GM18867 (cell line): ENCODE measurements around the gene PUS7.
"Not testable (repeated sequence)": the region's sequence is repeated elsewhere in the genome, so short reads cannot be mapped to it uniquely, and the experiment has no call there.

Source experiments
- ATAC-seq: cut with Tn5 transposase; IDR thresholded peaks from one replicate; pipeline ENCODE4 v1.9.1; 2021; ENCODE audit warnings: mild to moderate bottlenecking, moderate library complexity; ENCODE audit not compliant: unreplicated experiment

The PUS7 gene

DNA sequence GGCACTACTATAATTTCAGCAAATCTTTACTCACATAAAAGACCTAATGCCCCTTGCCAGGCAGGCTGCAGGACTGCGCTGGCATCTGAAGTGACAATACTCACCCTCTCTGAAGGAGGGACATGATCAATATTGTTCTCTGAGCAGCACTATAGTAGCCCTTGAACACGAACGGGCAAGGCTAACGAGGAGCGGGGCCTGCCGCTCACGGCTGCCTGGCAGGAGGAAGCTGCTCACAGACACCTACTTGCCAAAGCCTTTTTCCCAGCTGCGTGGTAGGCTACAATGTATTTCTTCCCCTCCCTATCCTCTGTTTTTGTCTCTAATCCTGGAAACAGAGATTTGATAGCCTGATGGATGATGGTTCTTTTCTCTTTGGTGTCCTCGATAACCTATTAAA lies 19.9 kb downstream of the PUS7 start:
- ATAC-seq, result no peak

DNA sequence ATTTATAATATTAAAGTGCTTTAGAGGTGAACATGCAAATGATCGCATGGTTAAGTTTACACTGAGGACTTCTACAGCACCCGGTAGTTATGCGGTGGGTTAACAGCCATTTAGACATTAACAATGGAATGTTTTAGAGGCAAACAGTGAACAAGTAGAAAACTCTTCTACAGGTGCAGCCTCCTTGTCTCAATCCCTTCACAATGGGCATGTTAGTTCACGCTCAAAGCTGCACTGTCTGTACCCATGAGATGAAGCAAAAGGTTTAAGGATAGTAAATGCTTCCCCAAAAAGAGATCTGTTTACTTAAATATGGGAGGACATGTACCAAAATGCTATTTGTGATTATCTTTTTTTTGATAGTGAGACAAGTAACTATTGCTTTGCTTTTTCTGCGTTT lies 25.1 kb downstream of the PUS7 start:
- ATAC-seq, result no peak

DNA sequence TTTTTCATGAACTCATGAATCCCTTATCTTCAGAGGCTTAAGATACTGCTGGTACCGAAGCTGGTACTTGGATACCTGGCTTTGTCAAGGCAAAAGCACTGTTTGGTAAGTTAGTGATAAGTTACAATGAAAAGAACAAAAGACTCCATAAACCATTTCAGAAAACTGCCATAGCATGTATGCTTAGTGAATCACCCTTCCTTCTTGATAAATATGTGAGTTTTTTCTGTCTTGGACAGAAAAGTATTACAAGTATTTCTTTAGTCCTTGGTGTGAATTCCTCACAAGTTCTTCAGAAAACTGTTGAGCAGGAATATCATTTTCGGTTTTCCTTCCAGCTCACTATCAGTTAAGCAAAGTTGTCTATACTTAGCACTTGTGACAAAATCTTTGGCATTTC lies 25.6 kb downstream of the PUS7 start:
- ATAC-seq, result no peak

DNA sequence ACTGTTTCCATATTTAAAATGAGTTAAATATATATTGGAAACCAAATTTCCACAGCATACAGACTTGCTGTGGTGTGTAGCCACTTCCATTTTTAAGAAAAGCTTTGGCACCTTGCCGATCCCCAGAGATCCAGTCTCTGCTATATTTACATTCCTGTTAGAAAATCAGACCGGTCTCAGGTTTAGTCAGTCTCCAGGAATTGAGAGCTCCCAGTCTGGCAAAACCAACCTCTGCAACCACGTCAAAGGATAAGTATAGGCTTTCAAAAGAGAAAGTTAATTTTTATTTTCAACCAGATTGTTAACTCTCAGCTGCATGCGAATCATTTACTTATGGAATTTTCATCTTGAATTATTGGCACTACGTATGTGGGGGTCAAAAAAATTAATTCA lies 28.2 kb downstream of the PUS7 start:
- no peak for ATAC-seq

DNA sequence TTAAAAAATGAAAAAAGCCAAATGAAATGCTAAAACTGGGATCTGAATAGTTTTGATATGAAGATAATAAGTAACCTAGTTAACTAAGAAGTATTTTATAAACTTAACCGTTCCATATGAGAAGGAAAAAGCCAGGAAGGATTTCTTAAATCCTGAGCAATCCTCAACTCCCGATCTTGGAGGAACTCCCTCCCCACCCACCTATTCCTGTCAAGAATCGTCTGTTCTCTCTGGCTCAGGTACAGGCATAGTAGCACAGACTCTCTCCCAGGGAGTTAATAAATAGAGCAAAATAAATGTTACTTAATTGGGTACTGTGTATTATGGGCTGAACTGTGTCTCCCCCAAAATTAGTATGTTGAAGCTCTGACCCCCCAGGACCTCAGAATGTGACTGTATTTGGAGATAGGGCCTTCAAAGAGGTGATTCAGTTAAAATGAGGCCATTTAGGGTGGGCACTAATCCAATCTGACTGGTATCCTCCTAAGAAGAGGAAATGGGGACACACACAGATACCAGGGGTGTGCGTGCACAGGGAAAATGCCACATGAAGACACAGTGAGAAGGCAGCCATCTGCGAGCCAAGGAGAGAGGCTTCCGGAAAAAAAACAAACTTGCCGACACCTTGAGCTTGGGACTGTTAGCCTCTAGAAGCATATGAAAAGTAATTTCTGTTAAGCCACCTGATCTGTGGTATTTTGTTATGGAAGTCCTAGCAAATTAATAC lies 28.7 kb downstream of the PUS7 start:
- no peak for ATAC-seq

DNA sequence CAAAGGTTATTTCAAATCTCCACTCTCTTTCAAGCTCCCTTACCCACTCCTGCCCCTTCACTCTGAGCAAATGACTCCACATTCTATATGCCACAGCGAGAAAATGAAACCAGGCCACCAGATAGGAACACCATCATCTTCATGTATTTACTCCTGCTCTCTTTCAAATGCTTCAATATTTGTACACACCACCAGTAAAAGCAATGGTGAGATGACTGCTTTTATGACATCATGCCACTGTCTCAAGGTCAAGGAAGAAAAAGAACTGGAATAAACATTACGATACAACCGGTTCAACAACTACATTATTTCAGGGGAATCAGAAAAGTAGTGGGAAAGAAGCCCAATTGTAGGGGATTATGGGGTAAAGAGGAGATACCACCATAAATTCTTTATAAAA lies 32.7 kb downstream of the PUS7 start:
- ATAC-seq, result no peak

DNA sequence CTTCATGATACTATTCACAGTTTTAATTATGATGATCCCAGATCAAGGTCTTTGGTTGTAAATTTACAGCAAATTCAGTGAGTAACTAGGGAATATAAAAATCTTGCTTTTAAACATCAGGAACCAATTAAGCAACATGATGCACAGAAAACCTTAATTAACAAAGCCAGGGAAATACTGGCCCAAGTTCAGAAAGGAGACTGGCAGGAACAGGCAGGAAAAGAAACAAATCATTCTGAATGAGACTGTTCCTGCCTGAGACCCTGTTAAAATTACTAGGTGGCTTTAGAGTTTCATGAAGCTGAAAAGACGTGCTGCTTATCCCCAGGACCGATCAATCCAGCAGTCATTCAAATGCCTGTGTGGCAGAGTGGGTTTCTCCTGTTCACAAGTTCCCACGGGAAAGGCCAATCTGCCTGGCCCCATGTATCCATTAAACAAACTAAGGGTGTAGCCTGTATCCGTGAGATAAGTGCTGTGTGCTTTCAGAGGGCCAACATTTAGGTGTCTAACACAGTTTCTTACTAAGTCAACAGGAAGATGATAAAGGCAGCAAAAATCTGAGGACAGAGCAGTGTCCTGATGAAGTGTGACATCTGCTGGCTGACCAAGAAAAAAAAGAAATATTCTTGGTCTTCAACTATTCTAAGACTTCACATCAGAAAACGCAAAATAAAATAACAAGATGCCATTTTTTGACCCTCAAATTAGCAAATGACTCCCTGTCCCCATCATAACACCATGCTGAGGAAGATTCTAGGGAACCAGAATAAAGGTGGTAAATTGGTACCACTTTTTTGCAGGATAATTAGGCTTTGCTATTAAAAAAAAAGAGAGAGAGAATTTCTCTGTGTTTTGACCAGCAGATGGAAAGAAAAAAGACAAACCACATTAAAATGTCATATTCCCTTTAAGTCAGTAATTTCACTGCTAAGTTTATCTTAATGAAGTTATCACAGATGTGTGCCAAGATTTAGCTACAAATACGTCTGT lies 34.2 kb downstream of the PUS7 start:
- ATAC-seq, result no peak

DNA sequence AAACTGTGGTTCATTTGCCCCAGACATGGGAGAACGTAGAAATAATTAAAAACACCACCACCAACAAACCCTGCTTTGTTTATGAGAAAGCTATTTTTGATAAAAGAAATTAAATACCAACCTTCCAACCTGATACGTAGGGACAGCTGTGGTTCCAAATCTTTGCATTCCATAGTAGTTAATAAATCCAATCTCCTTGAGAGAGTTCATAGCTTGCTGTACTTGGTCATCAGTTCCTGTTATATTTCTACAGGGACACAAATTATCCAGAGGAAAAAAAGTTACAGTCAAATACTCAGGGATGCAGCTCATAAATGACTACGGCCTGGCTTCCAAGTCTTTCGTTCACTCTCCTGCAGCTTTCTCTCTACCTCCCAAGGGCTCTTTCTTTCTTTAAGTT lies 41.1 kb downstream of the PUS7 start:
- no peak for ATAC-seq

DNA sequence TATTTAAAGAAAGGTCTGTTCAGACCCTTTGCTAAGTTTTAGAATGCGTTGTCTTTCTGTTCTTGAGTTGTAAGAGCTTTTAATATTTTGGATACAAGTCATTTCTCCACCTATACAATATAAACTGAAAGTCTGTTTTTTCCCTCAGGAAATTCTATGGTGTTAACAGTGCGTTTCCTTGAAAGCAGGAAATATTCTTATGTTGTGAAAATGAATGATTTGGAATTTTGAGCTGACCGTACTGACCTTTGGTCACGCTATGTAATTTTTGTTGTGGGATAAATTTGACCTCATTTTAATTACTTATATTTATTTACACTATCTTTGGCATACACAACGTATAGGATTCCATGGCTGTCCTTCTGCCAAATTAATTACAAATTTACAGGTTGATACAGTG lies 43.5 kb downstream of the PUS7 start:
- ATAC-seq, result no peak

DNA sequence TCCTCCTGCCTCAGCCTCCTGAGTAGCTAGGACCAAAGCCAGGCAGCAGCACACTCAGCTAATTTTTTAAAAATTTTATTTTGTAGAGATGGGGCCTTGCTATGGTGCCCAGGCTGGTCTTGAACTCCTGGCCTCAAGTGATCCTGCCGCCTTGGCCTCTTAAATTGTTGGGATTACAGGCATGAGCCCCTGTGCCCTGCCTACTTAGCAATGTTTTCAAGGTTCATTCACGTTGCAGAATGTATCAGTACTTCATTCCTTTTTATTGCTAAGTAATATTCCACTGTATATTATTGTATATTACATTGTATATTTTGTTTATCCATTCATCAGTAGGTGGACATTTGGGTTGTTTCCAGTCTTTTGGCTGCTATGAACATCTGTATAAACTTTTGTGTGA lies 44.2 kb downstream of the PUS7 start:
- no peak for ATAC-seq

DNA sequence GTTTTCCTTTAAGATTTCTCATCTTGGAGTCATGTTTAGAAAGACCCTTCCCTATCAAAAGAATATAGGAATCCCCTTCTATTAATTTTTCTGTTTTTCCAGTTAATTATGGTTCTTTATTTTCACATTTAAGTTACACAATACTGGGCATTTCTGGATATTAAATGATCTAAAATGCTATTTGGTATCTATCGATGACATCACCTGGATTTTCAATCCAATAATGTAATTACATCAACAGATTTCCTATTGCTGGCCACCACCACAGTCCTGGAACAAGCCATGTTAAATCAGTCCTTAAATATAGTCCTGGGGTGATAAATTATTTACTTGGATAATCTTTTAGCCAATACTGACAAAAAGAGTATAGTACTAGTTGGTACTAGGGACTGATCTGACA lies 48.0 kb downstream of the PUS7 start:
- ATAC-seq, result no peak

DNA sequence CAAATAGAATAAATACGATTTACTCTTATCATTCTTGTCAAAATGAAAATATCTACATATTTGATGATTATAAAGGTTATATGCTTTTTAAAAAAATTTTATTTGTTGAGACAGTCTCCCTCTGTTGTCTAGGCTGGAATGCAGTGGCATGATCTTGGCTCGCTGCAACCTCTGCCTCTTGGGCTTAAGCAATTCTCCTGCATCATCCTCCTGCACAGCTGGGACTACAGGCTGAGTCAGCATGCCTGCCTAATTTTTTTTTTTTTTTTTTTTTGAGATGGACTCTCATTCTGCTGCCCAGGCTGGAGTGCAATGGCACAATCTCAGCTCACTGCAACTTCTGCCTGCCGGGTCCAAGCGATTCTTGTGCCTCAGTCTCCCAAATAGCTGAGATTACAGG lies 48.9 kb downstream of the PUS7 start:
- no peak for ATAC-seq

DNA sequence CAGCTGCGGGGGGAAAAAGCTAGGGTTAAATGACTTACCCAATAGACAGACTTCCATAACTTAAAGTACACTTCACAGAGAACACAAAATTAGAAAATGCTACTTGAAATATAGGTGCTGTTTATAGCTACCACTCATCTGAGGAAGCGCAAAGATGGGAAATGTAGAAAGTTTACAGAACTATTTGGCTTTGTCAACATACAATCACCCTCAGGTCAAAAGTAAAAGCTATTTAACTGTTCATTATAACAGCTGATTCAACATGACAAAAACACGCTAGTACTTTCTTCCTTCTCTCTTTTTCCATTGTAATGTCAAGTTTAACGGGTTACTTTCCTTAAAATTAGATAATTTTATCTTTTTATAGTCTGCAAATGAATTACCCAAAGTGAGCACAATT lies 51.2 kb downstream of the PUS7 start:
- ATAC-seq, result no peak

DNA sequence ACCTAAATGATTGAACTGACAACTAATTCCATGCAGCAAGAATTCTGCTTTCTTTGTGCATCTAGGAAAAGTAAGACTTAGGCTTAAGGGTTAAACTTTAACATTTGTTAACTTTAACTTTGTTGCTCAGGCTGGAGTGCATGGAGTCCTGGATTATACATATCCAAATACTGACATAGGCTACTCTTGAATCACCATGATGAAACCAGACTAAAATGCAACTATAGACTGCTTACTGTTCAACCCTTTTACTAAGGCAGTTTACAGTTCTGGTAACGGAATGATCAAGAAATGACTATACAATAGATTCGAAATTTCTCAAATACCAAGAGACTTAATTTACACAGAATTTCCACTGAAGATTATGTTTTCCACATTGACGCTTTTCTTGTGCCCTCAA lies 52.0 kb downstream of the PUS7 start:
- ATAC-seq, result no peak

DNA sequence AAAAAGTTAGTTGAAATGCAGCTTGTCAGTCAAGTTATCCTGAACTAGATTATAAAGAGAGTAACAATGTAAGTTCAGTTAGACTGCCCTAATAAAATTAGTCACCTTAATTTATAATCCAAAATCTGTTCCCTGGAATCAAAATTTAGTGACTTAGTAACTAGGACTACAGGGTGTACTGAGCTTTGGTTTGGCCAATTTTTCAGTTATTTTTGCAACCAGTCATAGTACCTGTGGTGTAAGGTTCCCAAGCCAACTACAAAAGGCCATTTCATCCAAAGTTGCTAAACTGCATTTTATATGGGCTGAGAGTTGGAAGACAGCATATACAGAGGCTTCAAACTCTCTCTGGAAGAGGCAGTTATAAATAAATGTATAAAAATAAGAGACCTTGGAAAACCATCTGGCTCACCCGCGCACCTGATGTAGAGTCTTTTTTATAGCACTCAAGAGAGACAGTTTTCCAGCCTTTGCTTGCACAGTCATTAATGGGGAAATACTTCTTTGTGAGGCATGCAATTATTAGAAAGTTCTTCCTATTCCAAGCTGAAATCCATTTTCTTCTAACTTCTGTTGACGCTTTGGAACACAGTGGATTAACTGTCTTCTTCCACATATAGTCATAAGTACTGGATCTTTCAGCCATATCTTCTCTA lies 59.2 kb downstream of the PUS7 start:
- ATAC-seq, result no peak

DNA sequence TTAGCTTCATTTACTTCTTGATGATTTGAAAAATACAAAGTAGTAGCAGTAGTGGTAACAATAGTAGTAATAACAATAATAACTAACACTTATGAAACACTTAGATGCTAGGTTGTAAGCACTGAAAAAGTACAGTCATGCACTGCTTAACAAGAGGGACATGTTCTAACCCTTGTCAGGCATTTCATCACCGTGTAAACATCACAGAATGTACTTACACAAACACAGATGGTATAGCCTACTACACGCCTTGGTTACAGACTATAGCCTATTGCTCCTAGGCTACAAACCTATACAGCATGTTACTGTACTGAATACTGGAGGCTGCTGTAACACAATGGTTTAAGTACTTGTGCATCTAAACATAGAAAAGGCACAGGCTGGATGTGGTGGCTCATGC lies 60.6 kb downstream of the PUS7 start:
- ATAC-seq, result no peak

DNA sequence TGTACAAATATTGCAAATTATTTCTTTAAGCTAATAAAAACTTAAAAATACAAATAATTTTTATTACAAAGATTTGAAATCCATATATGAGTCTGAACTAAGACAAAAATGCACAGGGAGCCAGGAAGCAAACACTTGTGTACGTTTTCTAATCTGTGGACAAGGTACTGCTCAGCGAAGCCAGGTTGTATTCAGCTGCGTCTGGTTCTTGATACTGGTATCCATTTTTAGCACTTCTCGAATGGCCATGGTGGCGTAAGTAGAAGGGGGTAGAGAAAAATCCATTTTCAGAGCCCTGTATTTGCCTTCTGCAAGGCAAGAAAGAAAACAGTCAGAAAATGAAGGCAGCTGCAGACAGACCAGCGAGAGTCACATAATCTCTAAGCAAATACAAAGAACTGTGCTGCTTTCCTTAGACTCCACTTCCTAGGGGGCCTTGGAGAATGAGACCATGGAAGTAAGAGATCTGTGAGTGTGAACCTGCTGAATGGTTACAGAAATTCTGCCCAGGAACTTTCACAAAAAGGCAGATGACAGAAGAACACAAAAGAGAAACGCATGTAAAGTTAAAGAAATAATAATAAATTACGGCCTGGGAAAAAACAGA lies 64.3 kb downstream of the PUS7 start:
- no peak for ATAC-seq

DNA sequence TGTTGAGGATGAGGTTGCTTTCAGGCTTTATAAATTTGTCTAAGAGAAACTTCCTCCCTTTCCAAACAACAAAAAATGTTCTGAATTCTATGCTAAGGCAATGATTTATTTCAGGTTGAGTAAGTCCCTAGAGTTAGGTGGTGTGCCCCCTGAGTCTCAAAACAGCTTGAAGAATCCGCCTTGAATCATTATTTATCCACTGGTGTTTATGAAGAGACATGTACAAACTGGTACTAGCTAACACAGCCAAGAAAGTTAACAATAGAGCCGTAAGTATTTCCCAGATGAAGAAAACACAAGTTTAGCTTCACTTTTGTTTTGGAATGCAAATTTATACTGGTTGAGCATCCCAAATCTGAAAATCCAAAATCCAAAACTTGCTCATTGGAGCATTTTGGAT lies 67.2 kb downstream of the PUS7 start:
- ATAC-seq, result no peak

DNA sequence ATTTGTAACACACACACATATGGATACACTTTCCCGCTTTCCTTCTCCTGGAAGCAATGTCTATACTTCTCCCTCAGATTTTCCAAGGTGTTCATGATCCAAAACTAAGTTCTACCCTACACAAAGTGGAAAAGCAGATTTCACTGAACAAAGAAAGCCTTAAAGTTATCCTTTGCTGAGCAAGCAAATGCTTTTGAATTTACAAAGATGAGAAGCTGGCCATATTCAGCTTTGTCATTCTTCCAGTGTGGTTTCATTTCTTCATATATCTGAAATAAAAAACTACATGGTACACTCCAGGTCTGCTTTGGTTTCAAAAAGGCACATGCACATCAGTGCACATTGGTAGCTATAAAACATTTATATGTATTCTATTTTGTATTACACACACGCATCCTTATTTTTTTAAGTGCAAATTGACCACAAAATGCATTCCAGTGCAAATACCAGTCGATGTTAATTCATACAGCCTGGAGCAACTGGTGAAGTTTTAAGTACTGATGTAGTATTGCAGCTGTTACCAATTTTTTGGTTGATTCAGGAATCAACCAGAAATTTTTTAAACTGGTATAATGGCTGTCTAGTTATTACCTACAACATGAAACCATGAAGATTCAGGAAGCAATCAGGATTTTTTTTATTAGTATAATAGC lies 67.8 kb downstream of the PUS7 start:
- ATAC-seq, result no peak

DNA sequence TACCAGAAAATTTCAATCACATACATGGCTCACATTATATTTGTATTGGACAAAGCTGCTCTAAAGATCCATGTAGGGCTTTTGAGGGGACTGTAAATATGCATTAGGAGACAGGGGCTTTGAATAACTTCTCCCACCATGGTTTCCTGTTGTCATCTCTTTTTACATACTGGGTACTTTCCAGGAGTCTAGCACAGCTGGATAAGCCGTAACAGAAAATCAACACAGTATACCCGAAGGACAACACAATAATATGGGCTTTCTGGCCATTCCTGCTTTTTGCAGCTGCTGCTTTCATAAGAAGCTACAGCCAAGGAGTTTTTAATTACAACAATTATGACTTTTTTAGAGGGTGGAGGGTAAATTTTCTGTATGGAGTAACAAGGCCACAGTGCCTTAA lies 70.0 kb downstream of the PUS7 start:
- ATAC-seq, result no peak

DNA sequence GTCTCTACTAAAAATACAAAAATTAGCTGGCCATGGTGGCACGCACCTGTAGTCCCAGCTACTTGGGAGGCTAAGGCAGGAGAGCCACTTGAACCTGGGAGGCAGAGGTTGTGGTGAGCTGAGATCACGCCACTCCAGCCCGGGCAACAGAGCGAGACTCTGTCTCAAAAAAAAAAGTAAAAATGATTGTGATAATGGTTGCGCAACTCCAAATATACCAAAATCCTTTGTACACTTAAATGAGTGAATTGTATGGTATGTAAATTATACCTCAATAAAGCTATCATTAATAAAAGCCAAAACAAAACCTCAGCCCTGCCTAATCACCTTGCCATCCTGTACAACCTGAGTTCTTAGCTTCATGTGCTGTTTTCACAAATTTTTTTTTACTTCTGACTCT lies 71.2 kb downstream of the PUS7 start:
- not testable (repeated sequence) for ATAC-seq
